ENCODE data around the gene PZP. TPM values are rescaled to one million over a fixed set of nuclear protein-coding genes. Genes with fewer than 3 reads are reported as not detected.
"Not testable (repeated sequence)": the region's sequence is repeated elsewhere in the genome, so short reads cannot be mapped to it uniquely, and the experiment has no call there.

Gene PZP
- total RNA-seq, 1 experiment from 2014 or later: not detected

GRCh38 chr12:9180810-9181209, 27.4 kb downstream of the PZP start:
- Mint-ChIP-seq H3K27ac (ENCODE audit: unreplicated experiment) (no peak overlapping the region), H3K27me3 (ENCODE audit: insufficient read depth, unreplicated experiment) (no peaks in the 10 kb centered on the region), H3K9me3 (ENCODE audit: unreplicated experiment) (no peaks in the 10 kb centered on the region), H3K4me1 (ENCODE audit: low read depth, unreplicated experiment) (no peaks in the 10 kb centered on the region), H3K4me3 (ENCODE audit: unreplicated experiment) (no peak overlapping the region), H3K36me3 (ENCODE audit: insufficient read depth, unreplicated experiment) (no peaks in the 10 kb centered on the region)
- 0 out of 2 replicates have a peak, but pooled peaks cover 2% of the 10 kb centered on the region for H3K27me3 ChIP-seq (replicated peaks; ENCODE audit: control insufficient read depth, insufficient read depth, low read length)
- TF ChIP-seq CTCF (IDR thresholded peaks at IDR 0.05; ENCODE audit: insufficient read depth in 1 of 2, low read depth in 1 of 2, low read length in 1 of 2, severe bottlenecking in 1 of 2, unreplicated experiment in 1 of 2): no peak
- H3K9me3 ChIP-seq: no peaks in the 10 kb centered on the region
- POLR2A ChIA-PET: no interaction called here
- no peaks in the 10 kb centered on the region for H3K36me3 ChIP-seq (ENCODE audit: control insufficient read depth, insufficient read depth, low read length)
- CTCF ChIA-PET: no interaction called here
- no peak for DNase-seq
- no peak overlapping the region for H3K4me3 ChIP-seq (ENCODE audit: low read depth, low read length)
- H3K4me1 ChIP-seq: no peaks in the 10 kb centered on the region
- no TSS peak for BruUV-seq (replicated peaks)
- intact Hi-C loops (cut with micrococcal nuclease; ENCODE audit: unreplicated experiment): no loop called here

- intact Hi-C loops (cut with micrococcal nuclease; ENCODE audit: unreplicated experiment): no loop called here
- TF ChIP-seq CTCF (IDR thresholded peaks at IDR 0.05; ENCODE audit: insufficient read depth in 1 of 2, low read depth in 1 of 2, low read length in 1 of 2, severe bottlenecking in 1 of 2, unreplicated experiment in 1 of 2): no peak
- POLR2A ChIA-PET: no interaction called here
- Histone ChIP-seq H3K4me3 (ENCODE audit: low read depth, low read length) (no peak overlapping the region), H3K4me1 (no peaks in the 10 kb centered on the region), H3K9me3 (no peaks in the 10 kb centered on the region), H3K27me3 (replicated peaks; ENCODE audit: control insufficient read depth, insufficient read depth, low read length) (0 out of 2 replicates have a peak, but pooled peaks cover 2% of the 10 kb centered on the region), H3K36me3 (ENCODE audit: control insufficient read depth, insufficient read depth, low read length) (no peaks in the 10 kb centered on the region)
- Mint-ChIP-seq H3K36me3 (ENCODE audit: insufficient read depth, unreplicated experiment) (no peaks in the 10 kb centered on the region), H3K27ac (ENCODE audit: unreplicated experiment) (no peak overlapping the region), H3K4me3 (ENCODE audit: unreplicated experiment) (no peak overlapping the region), H3K9me3 (ENCODE audit: unreplicated experiment) (no peaks in the 10 kb centered on the region), H3K27me3 (ENCODE audit: insufficient read depth, unreplicated experiment) (no peaks in the 10 kb centered on the region), H3K4me1 (ENCODE audit: low read depth, unreplicated experiment) (no peaks in the 10 kb centered on the region)
- BruUV-seq (replicated peaks): no TSS peak
- CTCF ChIA-PET: no interaction called here
- DNase-seq: no peak
Observed at GRCh38 chr12:9179781-9180180, 28.4 kb downstream of the PZP start.

GRCh38 chr12:9169979-9170634, 38.1 kb downstream of the PZP start:
- CTCF ChIA-PET: no interaction called here
- peaks cover 3% of the 10 kb centered on the region for H3K27me3 Mint-ChIP-seq (ENCODE audit: insufficient read depth, unreplicated experiment)

GRCh38 chr12:9167345-9167744, 40.9 kb downstream of the PZP start:
- DNase-seq; H3K9me3 ChIP-seq; H3K4me1 ChIP-seq; H3K4me3 ChIP-seq (ENCODE audit: low read depth, low read length); CTCF ChIA-PET; H3K36me3 Mint-ChIP-seq (ENCODE audit: insufficient read depth, unreplicated experiment); BruUV-seq (replicated peaks); H3K27me3 Mint-ChIP-seq (ENCODE audit: insufficient read depth, unreplicated experiment); H3K9me3 Mint-ChIP-seq (ENCODE audit: unreplicated experiment); intact Hi-C loops (cut with micrococcal nuclease; ENCODE audit: unreplicated experiment); POLR2A ChIA-PET; H3K4me3 Mint-ChIP-seq (ENCODE audit: unreplicated experiment); H3K27me3 ChIP-seq (replicated peaks; ENCODE audit: control insufficient read depth, insufficient read depth, low read length); H3K4me1 Mint-ChIP-seq (ENCODE audit: low read depth, unreplicated experiment); H3K36me3 ChIP-seq (ENCODE audit: control insufficient read depth, insufficient read depth, low read length); H3K27ac Mint-ChIP-seq (ENCODE audit: unreplicated experiment): not testable (repeated sequence)

More at GRCh38 chr12:9169979-9170634, 38.1 kb downstream of the PZP start:
- Mint-ChIP-seq H3K27ac (ENCODE audit: unreplicated experiment) (no peak overlapping the region), H3K4me1 (ENCODE audit: low read depth, unreplicated experiment) (no peaks in the 10 kb centered on the region), H3K36me3 (ENCODE audit: insufficient read depth, unreplicated experiment) (no peaks in the 10 kb centered on the region), H3K4me3 (ENCODE audit: unreplicated experiment) (no peak overlapping the region), H3K9me3 (ENCODE audit: unreplicated experiment) (no peaks in the 10 kb centered on the region)
- no peak for TF ChIP-seq CTCF (IDR thresholded peaks at IDR 0.05; ENCODE audit: insufficient read depth in 1 of 2, low read depth in 1 of 2, low read length in 1 of 2, severe bottlenecking in 1 of 2, unreplicated experiment in 1 of 2)
- H3K9me3 ChIP-seq: no peaks in the 10 kb centered on the region; the same call in 1 of the 2 replicates
- no peaks in the 10 kb centered on the region for H3K36me3 ChIP-seq (ENCODE audit: control insufficient read depth, insufficient read depth, low read length)
- no peaks in the 10 kb centered on the region for H3K4me1 ChIP-seq
- no peaks in the 10 kb centered on the region for H3K27me3 ChIP-seq (replicated peaks; ENCODE audit: control insufficient read depth, insufficient read depth, low read length)
- no peak for DNase-seq
- no TSS peak for BruUV-seq (replicated peaks)
- intact Hi-C loops (cut with micrococcal nuclease; ENCODE audit: unreplicated experiment): no loop called here
- no peak overlapping the region for H3K4me3 ChIP-seq (ENCODE audit: low read depth, low read length)
- POLR2A ChIA-PET: no interaction called here

Data from Caco-2 (cell line).